Ammon's horn (tissue), 1 donor: ENCODE data around the gene BOLA1.
A peak's percentile ranks its signal among the peaks of the same experiment; 100 is the strongest.
"Not testable (repeated sequence)": the region's sequence is repeated elsewhere in the genome, so short reads cannot be mapped to it uniquely, and the experiment has no call there.

Source experiments
- DNase-seq: peaks from one replicate; pipeline ENCODE4 v3.0.0-alpha.2; 2016; ENCODE audit warnings: low spot score

Gene BOLA1

GRCh38 chr1:149887196-149887455, 12.2 kb upstream of the BOLA1 start:
- DNase-seq, result not testable (repeated sequence)

- DNase-seq, result peak; percentile 98
Measured at GRCh38 chr1:149887456-149888246, 11.7 kb upstream of the BOLA1 start.

- DNase-seq, result peak; percentile 84
Measured at GRCh38 chr1:149888247-149888998, 10.9 kb upstream of the BOLA1 start.

GRCh38 chr1:149888999-149889289, 10.4 kb upstream of the BOLA1 start:
- no peak for DNase-seq

GRCh38 chr1:149896575-149896974, 2.8 kb upstream of the BOLA1 start:
- DNase-seq, result no peak

GRCh38 chr1:149903836-149904491, 4.6 kb downstream of the BOLA1 start:
- no peak for DNase-seq

- no peak for DNase-seq
Measured at GRCh38 chr1:149906570-149907075, 7.3 kb downstream of the BOLA1 start.

- DNase-seq, result no peak
Measured at GRCh38 chr1:149914545-149914944, 15.2 kb downstream of the BOLA1 start.

- DNase-seq, result no peak
Measured at GRCh38 chr1:149915429-149916192, 16.2 kb downstream of the BOLA1 start.

- DNase-seq, result no peak
Measured at GRCh38 chr1:149916193-149916897, 17.0 kb downstream of the BOLA1 start.

- no peak for DNase-seq
Measured at GRCh38 chr1:149916898-149917252, 17.5 kb downstream of the BOLA1 start.

GRCh38 chr1:149917571-149918144, 18.3 kb downstream of the BOLA1 start, which contains the start of gene SV2A:
SV2A (minus strand) TSS chr1:149917844; CDS start chr1:149913840, 4,004 bp downstream.
- DNase-seq, result peak; percentile 84

GRCh38 chr1:149923626-149924025, 24.3 kb downstream of the BOLA1 start:
- no peak for DNase-seq

- DNase-seq, result no peak
Measured at GRCh38 chr1:149925345-149925744, 26.0 kb downstream of the BOLA1 start.

GRCh38 chr1:149925751-149926150, 26.4 kb downstream of the BOLA1 start:
- DNase-seq, result no peak

- DNase-seq, result no peak
Measured at GRCh38 chr1:149926296-149926695, 26.9 kb downstream of the BOLA1 start.

- no peak for DNase-seq
Measured at GRCh38 chr1:149927056-149927562, 27.7 kb downstream of the BOLA1 start.

- DNase-seq, result peak; percentile 98
Measured at GRCh38 chr1:149927563-149928400, 28.4 kb downstream of the BOLA1 start, which contains the start of gene SF3B4. SF3B4 (minus strand) TSS chr1:149927803; CDS start chr1:149927759, 44 bp downstream.

GRCh38 chr1:149928401-149928724, 29.0 kb downstream of the BOLA1 start:
- no peak for DNase-seq

- no peak for DNase-seq
Measured at GRCh38 chr1:149929856-149930255, 30.5 kb downstream of the BOLA1 start.
